H1 (cell line): Measurements from ENCODE around the gene CCDC138. TPM values are rescaled to one million over a fixed set of nuclear protein-coding genes. Genes with fewer than 3 reads are reported as not detected.

ENCODE experiments used
- CTCF ChIA-PET: fragments of 300-600 bp; sonication (Branson Sonifier 250); formaldehyde crosslinking; loops from one replicate; lab custom pipeline; 2021; ENCODE audit not compliant: partially characterized antibody; lab: Charles Lee
- POLR2A ChIA-PET: fragments of 300-600 bp; sonication (Branson Sonifier 250); formaldehyde crosslinking; loops from one replicate; lab custom pipeline; 2021; ENCODE audit warnings: inconsistent platforms; ENCODE audit not compliant: partially characterized antibody; lab: Charles Lee
- DNase-seq, 2 experiments: peaks; one replicate each; pipeline versions ENCODE4 v3.0.0 to v3.0.0-alpha.2; 2010 to 2022; ENCODE audit warnings: low spot score in 2 of 2, low read depth in 1 of 2, mixed read lengths in 1 of 2
- FAIRE-seq: peaks from 2 replicates; lab custom pipeline; 2011; peaks lifted over from hg19 to GRCh38; lab: Jason Lieb, UNC
- H2AFZ ChIP-seq: 2 replicates; pipeline ENCODE4 v1.8.1; 2012; ENCODE audit warnings: low read length, inconsistent platforms
- H2AK5ac ChIP-seq: 2 replicates; pipeline ENCODE4 v1.6.1; 2013; ENCODE audit warnings: low read depth, low read length
- H2BK120ac ChIP-seq: replicated peaks from 2 replicates; pipeline ENCODE3; 2013; ENCODE audit warnings: low read depth, low read length, inconsistent platforms
- H2BK12ac ChIP-seq: 2 replicates; pipeline ENCODE4 v1.6.1; 2013; ENCODE audit warnings: low read depth, low read length
- H2BK15ac ChIP-seq: 2 replicates; pipeline ENCODE4 v1.6.1; 2013; ENCODE audit warnings: low read length
- H2BK20ac ChIP-seq: 2 replicates; pipeline ENCODE4 v1.6.1; 2013; ENCODE audit warnings: low read length
- H2BK5ac ChIP-seq: 2 replicates; pipeline ENCODE4 v1.6.1; 2013; ENCODE audit warnings: low read depth, low read length
- H3K14ac ChIP-seq: 2 replicates; pipeline ENCODE4 v1.6.1; 2013; ENCODE audit warnings: inconsistent platforms; ENCODE audit not compliant: insufficient read length
- H3K18ac ChIP-seq: 2 replicates; pipeline ENCODE4 v1.6.1; 2013; ENCODE audit warnings: low read length; ENCODE audit errors: extremely low read depth
- H3K23ac ChIP-seq: 2 replicates; pipeline ENCODE4 v1.6.1; 2013; ENCODE audit warnings: inconsistent platforms; ENCODE audit not compliant: insufficient read length
- H3K23me2 ChIP-seq: 2 replicates; pipeline ENCODE4 v1.6.1; 2013; ENCODE audit warnings: low read depth, low read length
- H3K27ac ChIP-seq: 2 replicates; pipeline ENCODE4 v1.6.1; 2011; ENCODE audit warnings: low read depth, low read length, inconsistent platforms
- H3K27me3 ChIP-seq, 4 experiments: replicated peaks in 1 of 4; 1 replicate in 1 of 4; 2 replicates in 3 of 4; pipeline versions ENCODE4 v1.6.1 to v1.8.1; 2011 to 2013; ENCODE audit warnings: low read length in 3 of 4, mild to moderate bottlenecking in 3 of 4, inconsistent platforms in 2 of 4, mixed read lengths in 2 of 4, moderate library complexity in 1 of 4; ENCODE audit not compliant: control insufficient read depth in 3 of 4, insufficient read depth in 3 of 4; ENCODE audit errors: extremely low read depth in 1 of 4
- H3K36me3 ChIP-seq, 4 experiments: 2 replicates each; pipeline versions ENCODE4 v1.6.1 to v1.8.1; 2011 to 2013; ENCODE audit warnings: mild to moderate bottlenecking in 4 of 4, low read length in 3 of 4, moderate library complexity in 2 of 4, control low read depth in 1 of 4, inconsistent platforms in 1 of 4; ENCODE audit not compliant: insufficient read depth in 4 of 4, control insufficient read depth in 2 of 4
- H3K4ac ChIP-seq: replicated peaks from 2 replicates; pipeline ENCODE3; 2013; ENCODE audit warnings: low read length, low read depth, mixed read lengths, inconsistent platforms; ENCODE audit not compliant: insufficient read length
- H3K4me1 ChIP-seq, 4 experiments: replicated peaks in 1 of 4; 1 replicate in 1 of 4; 2 replicates in 3 of 4; pipeline versions ENCODE4 v1.6.1 to v1.8.1; 2011 to 2013; ENCODE audit warnings: low read length in 3 of 4, inconsistent platforms in 2 of 4, mixed read lengths in 1 of 4; ENCODE audit not compliant: insufficient read depth in 4 of 4, control insufficient read depth in 3 of 4
- H3K4me2 ChIP-seq, 2 experiments: 2 replicates each; pipeline versions ENCODE4 v1.6.1 to v1.8.1; 2011 to 2013; ENCODE audit warnings: low read depth in 2 of 2, low read length in 2 of 2, control low read depth in 1 of 2, inconsistent platforms in 1 of 2, mild to moderate bottlenecking in 1 of 2; ENCODE audit not compliant: insufficient read depth in 1 of 2
- H3K4me3 ChIP-seq, 4 experiments: fragments of 200-600, 300-600 bp in 1 of 4; sonication (generic), shearing (Covaris generic), sonication (Bioruptor Twin) in 1 of 4; 2 replicates each; pipeline versions ENCODE4 v1.5.1 to v1.8.1; 2011 to 2016; ENCODE audit warnings: low read length in 4 of 4, low read depth in 3 of 4, control low read depth in 2 of 4, inconsistent platforms in 2 of 4, mild to moderate bottlenecking in 2 of 4, mixed read lengths in 1 of 4, moderate library complexity in 1 of 4; ENCODE audit not compliant: insufficient read depth in 2 of 4; ENCODE audit errors: extremely low read depth in 1 of 4
- H3K56ac ChIP-seq: replicated peaks from 2 replicates; pipeline ENCODE3; 2013; ENCODE audit warnings: low read depth, mild to moderate bottlenecking, mixed read lengths, low read length, inconsistent platforms; ENCODE audit not compliant: insufficient read length
- H3K79me1 ChIP-seq: 2 replicates; pipeline ENCODE4 v1.6.1; 2013; ENCODE audit warnings: low read depth, low read length, control low read depth
- H3K79me2 ChIP-seq, 2 experiments: 2 replicates each; pipeline versions ENCODE4 v1.6.1 to v1.8.1; 2012 to 2013; ENCODE audit warnings: low read length in 2 of 2, mild to moderate bottlenecking in 2 of 2, inconsistent platforms in 1 of 2; ENCODE audit not compliant: insufficient read depth in 2 of 2, control insufficient read depth in 1 of 2
- H3K9ac ChIP-seq, 4 experiments: replicated peaks in 1 of 4; 1 replicate in 1 of 4; 2 replicates in 3 of 4; pipeline versions ENCODE4 v1.6.1 to v1.8.1; 2011 to 2013; ENCODE audit warnings: low read depth in 3 of 4, low read length in 3 of 4, control low read depth in 2 of 4, mild to moderate bottlenecking in 2 of 4, moderate library complexity in 2 of 4, inconsistent platforms in 1 of 4; ENCODE audit errors: extremely low read depth in 1 of 4
- H3K9me3 ChIP-seq, 2 experiments: 2 replicates each; pipeline versions ENCODE4 v1.6.1 to v1.8.1; 2012 to 2013; ENCODE audit warnings: mild to moderate bottlenecking in 2 of 2, moderate library complexity in 2 of 2, control low read depth in 1 of 2, inconsistent platforms in 1 of 2, low read depth in 1 of 2, low read length in 1 of 2, mixed read lengths in 1 of 2; ENCODE audit not compliant: insufficient read depth in 2 of 2
- H4K20me1 ChIP-seq, 2 experiments: replicated peaks in 1 of 2; 2 replicates each; pipeline versions ENCODE3 to v1.8.1; 2011 to 2013; ENCODE audit warnings: inconsistent platforms in 2 of 2, low read length in 2 of 2, mild to moderate bottlenecking in 1 of 2; ENCODE audit not compliant: insufficient read depth in 2 of 2, control insufficient read depth in 1 of 2
- H4K5ac ChIP-seq: 2 replicates; pipeline ENCODE4 v1.6.1; 2013; ENCODE audit warnings: low read length, low read depth, mixed read lengths, inconsistent platforms; ENCODE audit not compliant: insufficient read length
- H4K8ac ChIP-seq: 2 replicates; pipeline ENCODE4 v1.8.0; 2013; ENCODE audit warnings: mild to moderate bottlenecking, moderate library complexity, low read length, inconsistent platforms; ENCODE audit not compliant: insufficient read depth; ENCODE audit errors: extremely low read depth
- H4K91ac ChIP-seq: replicated peaks from 2 replicates; pipeline ENCODE3; 2013; ENCODE audit warnings: low read length, mixed read lengths, inconsistent platforms; ENCODE audit not compliant: insufficient read length
- GTF2F1 ChIP-seq: IDR thresholded peaks from 2 replicates; pipeline ENCODE4 v1.6.1; 2012; ENCODE audit warnings: low read depth, low read length, improper control_type of control experiment, borderline replicate concordance
- SP4 ChIP-seq: IDR thresholded peaks from 2 replicates; pipeline ENCODE4 v1.6.1; 2012; ENCODE audit warnings: low read length, inconsistent platforms
- WGBS, 2 experiments: shearing (Covaris generic) in 1 of 2; methylation state at CpG; one replicate each; pipeline versions ENCODE4 v1.1.6 to v1.1.7; 2013 to 2015; ENCODE audit warnings: low lambda C conversion rate in 2 of 2, mixed read lengths in 2 of 2, inconsistent platforms in 1 of 2, low coverage in 1 of 2, missing lambda C conversion rate in 1 of 2; ENCODE audit not compliant: insufficient replicate concordance in 2 of 2, insufficient coverage in 1 of 2, insufficient read length in 1 of 2; ENCODE audit errors: extremely low coverage in 1 of 2, missing lambda C conversion rate in 1 of 2; 5-methylcytosine and 5-hydroxymethylcytosine counted together
- polyA plus RNA-seq, 7 experiments: library from polyadenylated mRNA; depleted of rRNA in 3 of 7; stranded (reverse) in 5 of 7; unstranded in 2 of 7; fragments of >200 nt in 5 of 7; fragments of 200-250 nt in 2 of 7; gene quantifications; 1 replicate in 5 of 7; 2 replicates in 1 of 7; 4 replicates in 1 of 7; pipeline versions ENCODE4 v1.2.1 to v1.2.3, GENCODE V29; 2011 to 2013; ENCODE audit warnings: missing spikeins in 2 of 7, mixed read lengths in 2 of 7
- total RNA-seq: library from RNA; stranded (reverse); fragmentation: NEBNext Ultra II Directional; extraction: Animal tissue kit (Norgen Biotek cat#: 25700); gene quantifications from 2 replicates; pipeline ENCODE4 v1.2.1, GENCODE V29; 2021
- TF ChIP-seq, protein P1 (sequence below): IDR thresholded peaks from 2 replicates; pipeline ENCODE4 v1.6.1; 2012; ENCODE audit warnings: inconsistent platforms

CCDC138 gene
- total and polyA plus RNA-seq, 2 of the 8 experiments (the other 6 are each of a cell fraction or from before 2014, with no cell fraction given): 8.3 to 29.8 TPM

GRCh38 chr2:108896741-108897140, 110.2 kb downstream of the CCDC138 start:
- 97% methylated on average over 13 of the region's 13 CpGs; no CpG with 5 or more reads in 1 of the 2 experiments for WGBS, 2 experiments
- Histone ChIP-seq H3K79me1 (no peaks in the 10 kb centered on the region), H3K27me3 (no peaks in the 10 kb centered on the region), H2AK5ac (no peak overlapping the region), H3K4me1 (no peaks in the 10 kb centered on the region), H3K27ac (no peak overlapping the region), H3K4ac (no peak overlapping the region), H3K9ac (no peak overlapping the region), H3K9me3 (no peaks in the 10 kb centered on the region; a peak in 1 of 4 replicates), H3K14ac (no peak overlapping the region), H3K4me2 (no peak overlapping the region), H3K56ac (no peak overlapping the region), H3K4me3 (no peak overlapping the region), H2BK5ac (no peak overlapping the region), H2BK15ac (no peak overlapping the region), H2BK20ac (no peak overlapping the region), H4K8ac (no peak overlapping the region), H3K79me2 (no peaks in the 10 kb centered on the region), H2AFZ (no peak overlapping the region), H2BK12ac (no peak overlapping the region), H3K23me2 (no peaks in the 10 kb centered on the region), H3K36me3 (no peaks in the 10 kb centered on the region), H2BK120ac (no peak overlapping the region), H4K5ac (no peak overlapping the region), H4K91ac (no peak overlapping the region), H3K18ac (no peak overlapping the region), H3K23ac (no peak overlapping the region), H4K20me1 (no peaks in the 10 kb centered on the region)
- TF ChIP-seq, protein P1, sequence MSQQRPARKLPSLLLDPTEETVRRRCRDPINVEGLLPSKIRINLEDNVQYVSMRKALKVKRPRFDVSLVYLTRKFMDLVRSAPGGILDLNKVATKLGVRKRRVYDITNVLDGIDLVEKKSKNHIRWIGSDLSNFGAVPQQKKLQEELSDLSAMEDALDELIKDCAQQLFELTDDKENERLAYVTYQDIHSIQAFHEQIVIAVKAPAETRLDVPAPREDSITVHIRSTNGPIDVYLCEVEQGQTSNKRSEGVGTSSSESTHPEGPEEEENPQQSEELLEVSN: peak; percentile 40; the same call in 1 of the 2 replicates
- TF ChIP-seq SP4: no peak
- TF ChIP-seq GTF2F1: no peak
- POLR2A ChIA-PET: interaction anchor here (1.5 kb wide), 1 partner anchor 9 kb away, joined by 4 read pairs; no protein-coding TSS in a partner anchor
- FAIRE-seq (no peak), DNase-seq (no peak)
- CTCF ChIA-PET: interaction anchor here (1.2 kb wide), 1 partner anchor 30 kb away, joined by 4 read pairs; no protein-coding TSS in a partner anchor
